GM18511 (cell line): ENCODE results near the gene NAA20.
A peak's percentile ranks its signal among the peaks of the same experiment; 100 is the strongest.

Experiments used
- ATAC-seq: cut with Tn5 transposase; IDR thresholded peaks from one replicate; pipeline ENCODE4 v1.9.1; 2021; ENCODE audit warnings: mild to moderate bottlenecking, moderate library complexity; ENCODE audit not compliant: unreplicated experiment

Gene NAA20, protein sequence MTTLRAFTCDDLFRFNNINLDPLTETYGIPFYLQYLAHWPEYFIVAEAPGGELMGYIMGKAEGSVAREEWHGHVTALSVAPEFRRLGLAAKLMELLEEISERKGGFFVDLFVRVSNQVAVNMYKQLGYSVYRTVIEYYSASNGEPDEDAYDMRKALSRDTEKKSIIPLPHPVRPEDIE

DNA sequence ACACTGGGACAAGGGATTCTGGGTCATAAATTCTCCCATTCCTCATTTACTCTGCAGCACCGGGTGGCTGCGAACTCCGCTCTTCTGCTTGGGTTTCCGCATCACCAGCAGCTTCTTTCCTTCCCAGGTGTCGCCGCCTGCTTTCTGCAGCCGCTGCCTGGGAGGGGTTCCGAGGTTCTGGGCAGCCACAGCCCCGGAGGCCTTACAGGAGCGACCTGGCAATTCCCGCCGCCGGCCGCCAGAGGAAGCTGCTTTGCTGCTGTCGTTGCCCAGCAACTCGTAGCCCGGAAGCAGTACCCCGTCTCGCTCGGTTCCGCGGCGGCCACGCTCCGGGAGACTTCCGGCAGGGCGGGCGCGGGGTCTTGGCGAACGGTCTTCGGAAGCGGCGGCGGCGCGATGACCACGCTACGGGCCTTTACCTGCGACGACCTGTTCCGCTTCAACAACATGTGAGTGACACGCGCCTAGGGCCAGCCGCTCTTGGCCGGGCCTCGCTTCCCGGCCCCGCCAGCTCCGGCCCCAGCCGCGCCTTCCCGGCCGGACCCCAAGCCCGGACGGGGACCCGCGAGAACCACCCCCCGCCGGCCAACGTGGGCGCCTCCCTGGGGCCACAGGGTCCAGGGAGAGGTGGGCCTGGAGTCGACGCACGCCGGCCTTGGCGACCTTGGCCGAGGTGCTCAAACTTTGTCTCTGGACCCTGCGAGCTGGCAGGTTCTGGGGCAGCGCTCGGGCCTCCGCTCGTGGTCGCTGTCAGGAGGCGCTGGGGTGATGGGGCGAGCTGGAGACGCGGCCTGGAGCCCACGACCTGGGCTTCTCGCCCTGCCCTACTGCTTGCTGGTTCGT lies at the start of gene NAA20:
Gene NAA20 (plus strand): TSS at position 362 of the 843 bp plus-strand sequence. CDS start 35 bp downstream, at position 397.
- peak; percentile 100 for ATAC-seq

- no peak for ATAC-seq
These were observed 49.7 kb upstream of the NAA20 start for GRCh38 chr20:19967445-19967844.

DNA sequence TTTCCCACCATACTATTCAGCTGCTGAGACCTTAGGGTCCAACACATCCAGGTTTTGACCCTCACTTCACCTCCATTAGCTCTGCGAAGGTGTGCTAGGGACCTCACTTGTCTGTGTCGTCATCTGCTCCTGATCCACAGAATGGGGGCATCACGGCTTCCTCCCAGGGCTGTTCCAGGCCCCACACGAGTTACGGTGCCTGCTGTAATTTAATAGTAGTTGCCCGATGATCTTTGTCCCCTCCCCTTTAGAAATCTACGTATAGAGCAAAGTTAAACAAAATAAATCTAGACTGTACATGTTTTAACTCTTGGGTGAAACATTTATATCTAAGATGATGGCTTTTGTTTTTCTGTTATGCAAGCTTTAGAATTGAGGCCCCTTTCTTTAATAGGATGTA lies 49.1 kb upstream of the NAA20 start:
- ATAC-seq = no peak

GRCh38 chr20:19968466-19969073 lies 48.6 kb upstream of the NAA20 start:
- ATAC-seq = no peak

GRCh38 chr20:19969106-19969505 lies 48.1 kb upstream of the NAA20 start:
- ATAC-seq = no peak

DNA sequence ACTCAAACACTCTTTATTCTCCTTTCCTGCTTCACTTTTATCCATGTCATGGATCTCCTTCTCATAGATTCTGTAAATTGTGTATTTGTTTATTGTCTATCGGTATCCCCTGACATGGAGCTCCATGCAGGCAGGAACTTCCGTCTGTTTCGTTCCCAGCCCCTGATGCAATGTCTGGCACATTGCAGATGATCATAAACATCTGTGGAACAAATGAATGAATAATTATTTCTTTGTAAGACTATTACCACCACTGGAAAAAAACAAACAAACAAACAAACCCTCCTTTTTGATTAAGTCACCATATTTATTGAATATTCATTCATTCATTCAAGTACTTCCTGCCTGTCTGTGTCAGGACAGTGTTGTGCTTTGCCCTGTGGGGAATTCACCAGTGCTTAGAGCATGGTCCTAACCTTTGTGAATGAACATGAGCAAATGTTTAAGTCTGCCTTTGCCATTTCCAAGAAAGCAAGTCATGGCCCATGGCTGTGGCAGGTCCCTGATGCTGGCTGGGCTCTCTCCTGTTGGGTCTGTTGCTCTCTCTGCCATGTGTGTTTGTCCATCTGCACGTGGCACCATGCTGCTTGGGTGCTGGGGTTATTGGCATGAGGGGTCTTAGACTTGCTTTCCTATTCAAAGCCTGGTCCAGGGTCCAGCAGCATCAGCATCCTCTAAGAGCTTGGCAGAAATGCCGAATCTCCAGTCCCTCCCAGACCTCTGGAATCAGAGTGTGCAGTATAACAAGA lies 47.5 kb upstream of the NAA20 start:
- no peak for ATAC-seq

DNA sequence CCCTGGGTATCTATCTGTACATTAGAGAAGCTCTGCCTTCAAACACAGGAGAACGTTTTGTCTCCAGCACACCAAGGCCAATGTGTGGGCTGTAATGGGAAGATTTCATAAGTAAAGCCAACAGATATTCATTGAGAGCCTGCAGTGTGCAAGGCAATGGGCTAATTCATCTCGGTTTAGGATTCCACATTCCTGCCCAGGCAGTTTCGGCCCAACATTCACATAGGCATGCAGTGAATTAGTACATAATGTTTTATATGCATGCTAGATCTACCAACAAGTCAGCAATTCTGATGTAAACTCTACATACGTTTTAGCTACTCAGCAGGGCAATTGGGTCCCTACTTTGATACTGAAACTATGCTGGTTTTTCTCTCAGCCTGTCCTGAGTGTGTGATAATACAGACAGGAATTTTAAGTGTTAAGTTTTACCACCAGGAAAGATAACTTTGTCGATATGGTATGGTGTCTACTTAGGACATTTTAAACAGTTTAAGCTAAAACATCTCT lies 46.9 kb upstream of the NAA20 start:
- ATAC-seq = no peak

DNA sequence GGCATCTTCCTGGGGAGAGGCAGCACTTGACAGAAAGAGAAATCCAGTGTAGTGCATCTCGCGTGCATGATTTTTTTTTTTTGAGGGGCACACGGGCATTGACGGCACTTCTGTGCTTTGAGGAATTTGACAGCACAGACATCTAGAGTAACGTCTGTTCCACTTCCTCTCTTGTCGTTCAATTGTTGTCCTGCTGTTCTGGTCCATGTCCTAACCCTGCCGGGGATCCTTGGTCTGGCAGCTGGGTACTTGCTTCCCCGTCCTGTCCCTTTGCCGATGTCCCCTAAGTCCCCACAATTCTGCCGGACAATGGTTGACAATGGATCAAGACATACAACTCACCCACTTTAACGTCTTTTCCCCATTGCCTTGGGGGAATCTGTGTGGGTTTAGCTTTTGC lies 46.0 kb upstream of the NAA20 start:
- ATAC-seq = no peak

DNA sequence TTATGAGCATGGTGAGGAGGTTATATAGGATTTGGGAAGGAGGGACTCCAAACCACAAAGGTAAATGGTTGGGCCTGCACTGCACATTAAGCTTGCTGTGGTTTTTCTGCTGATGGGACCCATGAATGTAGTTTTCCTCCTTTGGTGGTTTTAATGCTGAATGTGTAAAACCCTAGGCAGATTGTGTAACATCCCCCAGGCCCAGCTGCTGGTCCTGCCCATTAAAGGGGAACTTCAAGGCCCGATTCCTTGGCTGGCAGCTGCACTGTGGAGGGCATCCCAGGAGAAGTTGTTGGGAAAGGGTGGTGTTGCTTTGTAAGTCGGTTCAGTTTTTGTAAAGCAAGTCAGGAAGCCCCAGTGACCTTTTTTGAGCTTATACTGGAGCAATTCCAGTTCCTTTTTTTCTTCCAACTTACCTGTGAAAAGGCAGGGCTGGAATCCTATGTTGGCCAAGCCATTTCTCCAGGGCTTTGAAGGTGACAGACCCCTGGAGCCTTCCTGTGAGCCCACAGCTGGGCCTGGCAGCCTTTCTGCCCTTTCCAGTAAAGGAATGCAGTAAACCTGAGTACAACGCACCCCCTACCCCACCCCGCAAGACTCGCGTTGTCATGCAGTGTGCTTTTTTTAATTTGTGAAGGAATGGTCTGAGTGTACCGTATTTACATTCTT lies 43.1 kb upstream of the NAA20 start:
- no peak for ATAC-seq

- ATAC-seq = no peak
These were observed 42.3 kb upstream of the NAA20 start for GRCh38 chr20:19974630-19975435.

DNA sequence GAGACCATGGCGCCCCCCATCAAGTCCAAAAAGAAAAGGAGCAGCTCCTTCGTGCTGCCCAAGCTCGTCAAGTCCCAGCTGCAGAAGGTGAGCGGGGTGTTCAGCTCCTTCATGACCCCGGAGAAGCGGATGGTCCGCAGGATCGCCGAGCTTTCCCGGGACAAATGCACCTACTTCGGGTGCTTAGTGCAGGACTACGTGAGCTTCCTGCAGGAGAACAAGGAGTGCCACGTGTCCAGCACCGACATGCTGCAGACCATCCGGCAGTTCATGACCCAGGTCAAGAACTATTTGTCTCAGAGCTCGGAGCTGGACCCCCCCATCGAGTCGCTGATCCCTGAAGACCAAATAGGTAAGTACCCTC lies 41.7 kb upstream of the NAA20 start:
- no peak for ATAC-seq

GRCh38 chr20:19975901-19976300 lies 41.3 kb upstream of the NAA20 start:
- no peak for ATAC-seq

DNA sequence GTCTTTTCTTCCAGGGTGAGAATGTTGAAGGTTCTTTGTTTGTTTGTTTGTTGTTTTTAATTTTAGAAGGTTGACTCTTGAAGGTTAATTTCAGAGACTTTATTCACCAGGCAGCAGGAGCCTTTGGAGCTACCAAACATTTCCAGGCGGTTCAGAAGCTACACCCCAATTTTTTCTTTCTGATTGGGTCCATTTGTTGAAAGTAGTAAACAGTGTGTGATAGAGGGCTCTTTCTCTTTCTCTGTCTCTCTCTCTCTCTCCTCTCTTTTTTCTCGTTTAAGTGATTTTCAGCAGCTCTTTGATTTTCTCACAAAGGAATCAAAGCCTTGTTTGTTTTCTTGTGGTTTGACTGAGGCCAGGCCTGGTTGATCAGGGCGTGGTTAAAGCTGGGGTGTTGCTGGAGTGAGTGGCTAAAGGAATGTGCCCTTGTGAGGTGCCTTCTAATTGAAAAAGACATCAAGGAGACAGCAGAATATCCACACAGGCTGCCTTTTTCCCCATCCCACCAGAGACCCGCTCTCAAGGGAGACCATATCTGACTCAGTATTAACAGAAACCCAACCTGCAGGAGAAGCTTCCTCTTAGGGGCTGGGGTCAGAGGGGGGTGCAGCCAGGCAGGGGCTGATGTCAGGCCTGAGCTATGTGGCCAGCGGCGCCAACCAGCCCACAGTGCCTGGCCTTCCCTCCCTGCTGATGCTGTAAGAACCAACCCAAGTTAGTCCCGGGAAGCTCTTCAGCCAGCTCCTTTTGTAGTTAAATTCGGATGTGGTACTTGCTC lies 40.4 kb upstream of the NAA20 start:
- no peak for ATAC-seq

DNA sequence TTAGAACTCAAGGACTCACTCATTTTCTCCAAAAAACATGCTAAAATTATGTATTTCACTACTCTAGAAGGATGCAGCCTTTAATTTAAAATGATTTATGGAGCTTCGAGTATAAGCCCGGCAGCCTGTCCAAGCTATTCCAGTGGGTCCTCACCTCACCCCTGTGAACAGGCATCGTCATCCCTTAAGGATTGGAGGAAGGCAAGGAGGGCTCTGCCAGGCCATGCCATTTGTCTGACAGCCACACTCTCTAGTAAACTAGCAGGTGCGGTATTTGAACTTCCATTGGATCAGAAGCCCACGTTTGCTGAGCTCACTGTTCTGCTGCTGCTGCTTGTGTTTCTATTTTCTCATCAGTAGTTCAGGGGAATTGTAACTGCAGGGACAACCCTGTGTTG lies 39.8 kb upstream of the NAA20 start:
- no peak for ATAC-seq

DNA sequence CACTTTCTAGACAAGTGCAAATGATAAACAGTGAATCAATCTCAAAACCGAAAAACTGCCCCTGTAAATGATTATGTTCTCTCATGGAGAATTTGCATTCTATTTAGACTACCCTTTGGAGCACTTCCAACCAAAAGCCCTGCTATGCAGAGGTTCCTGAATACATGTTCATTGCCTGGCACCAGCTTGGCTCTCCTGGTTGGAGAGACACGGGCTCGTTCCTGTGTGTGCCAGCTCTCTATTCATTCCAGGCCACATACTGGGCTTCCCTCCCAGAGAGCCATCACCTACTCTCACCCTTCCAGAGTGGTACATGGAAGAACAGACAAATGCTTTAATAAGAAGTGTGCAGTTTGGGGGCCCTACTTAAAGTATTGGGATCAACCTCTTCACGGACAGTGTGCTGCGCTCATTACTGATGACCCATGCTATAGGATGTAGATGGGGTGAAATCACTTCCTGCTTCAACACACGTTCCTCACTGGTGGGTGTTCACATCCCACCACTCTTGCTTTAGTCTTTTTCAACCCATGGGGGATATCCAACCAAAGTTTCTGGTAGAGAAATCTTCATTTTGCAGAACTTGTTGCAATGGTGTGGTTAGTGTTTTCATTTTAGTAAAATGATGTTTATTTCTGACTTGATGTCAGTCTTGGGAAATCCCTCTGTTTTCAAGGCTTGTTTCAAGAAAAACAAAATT lies 38.5 kb upstream of the NAA20 start:
- ATAC-seq = no peak

DNA sequence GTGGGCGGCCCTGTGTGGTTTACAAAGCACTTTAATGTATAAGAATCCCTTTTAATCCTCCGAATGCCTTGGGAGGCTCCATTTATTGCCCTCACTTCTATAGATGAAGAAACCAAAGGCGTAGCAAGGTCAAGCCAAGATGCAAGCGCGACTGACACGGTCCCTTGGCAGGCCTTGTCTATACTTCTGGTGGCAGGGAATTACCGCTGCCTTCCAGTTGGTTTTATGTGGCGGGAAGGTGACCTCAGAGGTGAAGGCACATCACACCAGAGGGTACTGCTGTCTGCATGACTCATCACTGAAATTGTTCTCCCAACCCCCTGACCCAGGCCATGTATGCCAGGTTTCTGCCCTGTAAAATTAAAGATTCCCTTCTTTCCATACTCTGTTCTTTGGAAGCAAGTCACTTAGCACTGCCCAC lies 36.1 kb upstream of the NAA20 start:
- no peak for ATAC-seq

GRCh38 chr20:19986419-19986818 lies 30.7 kb upstream of the NAA20 start:
- no peak for ATAC-seq

GRCh38 chr20:19987046-19987445 lies 30.1 kb upstream of the NAA20 start:
- no peak for ATAC-seq

GRCh38 chr20:19990850-19991249 lies 26.3 kb upstream of the NAA20 start:
- no peak for ATAC-seq
